ENCODE measurements around the gene GCLC.
"Not testable (repeated sequence)": the region's sequence is repeated elsewhere in the genome, so short reads cannot be mapped to it uniquely, and the experiment has no call there.

Gene GCLC

DNA sequence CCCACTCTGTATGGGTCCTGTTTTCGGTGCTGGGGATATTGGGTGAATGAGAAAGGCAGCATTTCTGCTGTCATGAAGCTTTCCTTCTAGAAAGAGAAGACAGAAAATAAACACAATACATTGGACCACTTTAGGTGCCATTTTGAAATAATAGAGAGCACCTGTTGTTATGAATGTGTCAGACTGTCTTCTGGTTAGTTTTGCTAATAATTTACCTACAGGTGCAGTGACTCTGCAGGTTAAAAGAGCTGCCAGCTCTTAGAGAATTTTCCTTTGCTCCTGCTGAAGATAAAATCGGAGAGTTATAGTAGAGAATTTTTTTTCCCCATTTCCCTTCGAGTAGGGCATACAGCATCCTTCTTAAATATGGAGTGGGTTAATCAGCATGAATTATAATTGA, 21.9 kb upstream of the GCLC start:
- in situ Hi-C loops (cut with MboI; ENCODE audit: low sequenced_read_pairs, unreplicated experiment): no loop called here
- DNase-seq (ENCODE audit: low spot score): no peak
- TF ChIP-seq, protein P1, sequence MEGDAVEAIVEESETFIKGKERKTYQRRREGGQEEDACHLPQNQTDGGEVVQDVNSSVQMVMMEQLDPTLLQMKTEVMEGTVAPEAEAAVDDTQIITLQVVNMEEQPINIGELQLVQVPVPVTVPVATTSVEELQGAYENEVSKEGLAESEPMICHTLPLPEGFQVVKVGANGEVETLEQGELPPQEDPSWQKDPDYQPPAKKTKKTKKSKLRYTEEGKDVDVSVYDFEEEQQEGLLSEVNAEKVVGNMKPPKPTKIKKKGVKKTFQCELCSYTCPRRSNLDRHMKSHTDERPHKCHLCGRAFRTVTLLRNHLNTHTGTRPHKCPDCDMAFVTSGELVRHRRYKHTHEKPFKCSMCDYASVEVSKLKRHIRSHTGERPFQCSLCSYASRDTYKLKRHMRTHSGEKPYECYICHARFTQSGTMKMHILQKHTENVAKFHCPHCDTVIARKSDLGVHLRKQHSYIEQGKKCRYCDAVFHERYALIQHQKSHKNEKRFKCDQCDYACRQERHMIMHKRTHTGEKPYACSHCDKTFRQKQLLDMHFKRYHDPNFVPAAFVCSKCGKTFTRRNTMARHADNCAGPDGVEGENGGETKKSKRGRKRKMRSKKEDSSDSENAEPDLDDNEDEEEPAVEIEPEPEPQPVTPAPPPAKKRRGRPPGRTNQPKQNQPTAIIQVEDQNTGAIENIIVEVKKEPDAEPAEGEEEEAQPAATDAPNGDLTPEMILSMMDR (IDR thresholded peaks at IDR 0.05; ENCODE audit: borderline replicate concordance, control extremely low read depth, extremely low read depth, insufficient read depth, missing control alignments): no peak

DNA sequence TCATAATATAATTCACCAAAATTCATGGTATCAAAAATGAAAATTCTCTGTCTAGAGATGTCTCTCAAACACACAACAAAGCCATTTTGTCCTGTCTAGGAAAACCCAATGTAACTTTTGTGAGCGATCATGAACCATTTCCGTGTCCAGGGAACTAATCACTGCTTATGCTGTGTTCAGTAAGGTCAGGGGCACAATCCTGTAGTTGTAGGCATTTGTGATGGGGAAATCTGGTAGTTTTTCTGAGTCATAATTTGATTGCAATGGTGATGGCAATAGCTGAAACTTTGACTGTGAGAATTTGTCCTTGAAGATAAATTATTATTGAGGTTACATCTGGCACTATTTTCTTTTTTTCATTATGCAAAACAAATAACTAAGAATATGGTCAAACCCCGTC, 21.0 kb upstream of the GCLC start:
- TF ChIP-seq, protein P1 (IDR thresholded peaks at IDR 0.05; ENCODE audit: borderline replicate concordance, control extremely low read depth, extremely low read depth, insufficient read depth, missing control alignments): no peak
- no peak for DNase-seq (ENCODE audit: low spot score)
- in situ Hi-C loops (cut with MboI; ENCODE audit: low sequenced_read_pairs, unreplicated experiment): no loop called here

- TF ChIP-seq, protein P1 (IDR thresholded peaks at IDR 0.05; ENCODE audit: borderline replicate concordance, control extremely low read depth, extremely low read depth, insufficient read depth, missing control alignments): no peak
- DNase-seq (ENCODE audit: low spot score): no peak
- in situ Hi-C loops (cut with MboI; ENCODE audit: low sequenced_read_pairs, unreplicated experiment): no loop called here
Measured at GRCh38 chr6:53564401-53565065, 19.6 kb upstream of the GCLC start.

DNA sequence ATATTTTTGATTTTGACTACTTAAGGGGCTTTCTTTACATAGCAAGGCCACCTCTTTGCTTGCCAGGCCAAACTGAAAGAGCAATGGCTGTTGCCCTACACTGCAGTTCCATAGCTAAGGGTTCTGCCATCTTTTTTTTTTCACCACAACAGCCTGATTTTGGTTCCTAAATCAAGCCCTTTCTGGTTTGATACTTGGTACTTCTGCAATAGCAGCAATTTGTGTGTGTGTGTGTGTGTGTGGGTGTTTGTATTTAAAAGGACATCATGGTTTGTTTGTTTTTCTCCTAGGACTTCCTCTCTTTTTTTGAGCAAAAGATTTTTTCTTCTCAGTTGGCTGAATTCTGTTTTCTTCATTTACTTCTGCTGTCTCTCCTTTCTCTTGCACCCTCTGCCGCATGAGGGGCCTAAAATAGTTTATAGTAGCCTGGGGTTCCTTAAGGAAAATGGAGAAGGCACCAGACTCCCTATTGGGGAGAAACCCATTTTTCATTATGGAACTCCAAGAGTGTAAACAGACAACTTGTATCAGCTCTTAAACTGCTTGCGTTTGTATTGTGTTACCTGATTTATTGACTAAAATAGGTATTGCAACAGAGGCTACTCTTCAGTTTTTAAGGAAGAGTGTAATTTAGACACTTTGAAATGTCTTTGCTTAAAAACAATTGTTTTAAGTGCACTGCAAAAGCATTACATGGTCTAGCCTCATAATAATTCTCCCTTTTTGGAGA, 12.2 kb upstream of the GCLC start:
- TF ChIP-seq, protein P1 (IDR thresholded peaks at IDR 0.05; ENCODE audit: borderline replicate concordance, control extremely low read depth, extremely low read depth, insufficient read depth, missing control alignments): no peak
- in situ Hi-C loops (cut with MboI; ENCODE audit: low sequenced_read_pairs, unreplicated experiment): no loop called here
- no peak for DNase-seq (ENCODE audit: low spot score)

DNA sequence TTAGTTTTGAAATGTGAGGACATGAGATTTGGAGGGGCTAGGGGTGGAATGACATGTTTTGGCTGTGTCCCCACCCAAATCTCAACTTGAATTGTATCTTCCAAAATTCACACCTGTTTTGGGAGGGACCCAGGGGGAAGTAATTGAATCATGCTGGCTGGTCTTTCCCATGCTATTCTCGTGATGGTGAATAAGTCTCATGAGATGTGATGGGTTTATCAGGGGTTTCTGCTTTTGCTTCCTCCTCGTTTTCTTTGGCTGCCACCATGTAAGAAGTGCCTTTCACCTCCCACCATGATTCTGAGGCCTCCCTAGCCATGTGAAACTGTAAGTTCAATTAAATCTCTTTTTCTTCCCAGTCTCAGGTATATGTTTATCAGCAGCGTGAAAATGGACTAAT, 8.7 kb upstream of the GCLC start:
- in situ Hi-C loops (cut with MboI; ENCODE audit: low sequenced_read_pairs, unreplicated experiment); DNase-seq (ENCODE audit: low spot score): not testable (repeated sequence)

DNA sequence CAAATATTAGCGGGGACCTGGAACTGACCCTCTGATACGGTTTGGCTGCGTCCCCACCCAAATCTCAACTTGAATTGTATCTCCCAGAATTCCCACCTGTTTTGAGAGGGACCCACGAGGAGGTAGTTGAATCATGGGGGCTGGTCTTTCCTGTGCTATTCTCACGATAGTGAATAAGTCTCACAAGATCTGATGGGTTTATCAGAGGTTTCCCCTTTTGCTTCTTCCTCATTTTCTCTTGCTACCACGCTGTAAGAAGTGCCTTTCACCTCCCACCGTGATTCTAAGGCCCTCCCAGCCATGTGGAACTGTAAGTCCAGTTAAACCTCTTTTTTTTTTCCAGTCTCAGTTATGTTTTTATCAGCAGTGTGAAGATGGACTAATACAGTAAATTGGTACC, 6.8 kb upstream of the GCLC start:
- in situ Hi-C loops (cut with MboI; ENCODE audit: low sequenced_read_pairs, unreplicated experiment); DNase-seq (ENCODE audit: low spot score): not testable (repeated sequence)

- in situ Hi-C loops (cut with MboI; ENCODE audit: low sequenced_read_pairs, unreplicated experiment): no loop called here
- peak; percentile 94 for DNase-seq (ENCODE audit: low spot score)
- TF ChIP-seq, protein P1 (IDR thresholded peaks at IDR 0.05; ENCODE audit: borderline replicate concordance, control extremely low read depth, extremely low read depth, insufficient read depth, missing control alignments): peak; percentile 32
Measured at GRCh38 chr6:53547811-53548496, 3.1 kb upstream of the GCLC start.

Measured in GM13976 (cell line).